ENCODE data around the gene EYA4.

- TF ChIP-seq, protein P1, sequence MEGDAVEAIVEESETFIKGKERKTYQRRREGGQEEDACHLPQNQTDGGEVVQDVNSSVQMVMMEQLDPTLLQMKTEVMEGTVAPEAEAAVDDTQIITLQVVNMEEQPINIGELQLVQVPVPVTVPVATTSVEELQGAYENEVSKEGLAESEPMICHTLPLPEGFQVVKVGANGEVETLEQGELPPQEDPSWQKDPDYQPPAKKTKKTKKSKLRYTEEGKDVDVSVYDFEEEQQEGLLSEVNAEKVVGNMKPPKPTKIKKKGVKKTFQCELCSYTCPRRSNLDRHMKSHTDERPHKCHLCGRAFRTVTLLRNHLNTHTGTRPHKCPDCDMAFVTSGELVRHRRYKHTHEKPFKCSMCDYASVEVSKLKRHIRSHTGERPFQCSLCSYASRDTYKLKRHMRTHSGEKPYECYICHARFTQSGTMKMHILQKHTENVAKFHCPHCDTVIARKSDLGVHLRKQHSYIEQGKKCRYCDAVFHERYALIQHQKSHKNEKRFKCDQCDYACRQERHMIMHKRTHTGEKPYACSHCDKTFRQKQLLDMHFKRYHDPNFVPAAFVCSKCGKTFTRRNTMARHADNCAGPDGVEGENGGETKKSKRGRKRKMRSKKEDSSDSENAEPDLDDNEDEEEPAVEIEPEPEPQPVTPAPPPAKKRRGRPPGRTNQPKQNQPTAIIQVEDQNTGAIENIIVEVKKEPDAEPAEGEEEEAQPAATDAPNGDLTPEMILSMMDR (IDR thresholded peaks at IDR 0.05): no peak
- no peak for TF ChIP-seq ZFX (IDR thresholded peaks at IDR 0.05; ENCODE audit: borderline replicate concordance)
Measured at GRCh38 chr6:133541040-133541439, 299.9 kb downstream of the EYA4 start.

Data from 22Rv1 (cell line).